OCI-LY1 (cell line): Measurements from ENCODE around the gene DCAF7.

Experiments
- CTCF ChIP-seq: fragments of 200-600 bp; sonication (generic), shearing (Covaris generic); IDR thresholded peaks from 2 replicates; pipeline ENCODE4 v1.5.1; 2017; ENCODE audit warnings: mild to moderate bottlenecking, antibody characterized with exemption, low read length, moderate library complexity, mixed read lengths
- EZH2 ChIP-seq: fragments of 200-600 bp; sonication (generic), shearing (Covaris generic); IDR thresholded peaks from 2 replicates; pipeline ENCODE4 v1.8.0; 2017; ENCODE audit warnings: borderline replicate concordance, mixed run types, mild to moderate bottlenecking, antibody characterized with exemption, low read length, moderate library complexity, mixed read lengths

GRCh38 chr17:63596856-63597586, 46.7 kb downstream of the DCAF7 start:
- TF ChIP-seq EZH2: no peak
- TF ChIP-seq CTCF: no peak
